GM18526 (cell line): ENCODE data around the gene GRM5.

ENCODE experiments used
- POLR2A ChIP-seq: IDR thresholded peaks from 3 replicates; pipeline ENCODE4 v1.6.1; 2011; ENCODE audit not compliant: insufficient read length; ENCODE audit errors: extremely low read depth

The GRM5 gene

GRCh38 chr11:88818978-88819377, 246.8 kb downstream of the GRM5 start:
- no peak for TF ChIP-seq POLR2A

- no peak for TF ChIP-seq POLR2A
Measured at GRCh38 chr11:88815505-88815904, 250.3 kb downstream of the GRM5 start.

GRCh38 chr11:88814076-88814475, 251.7 kb downstream of the GRM5 start:
- TF ChIP-seq POLR2A: no peak

- no peak for TF ChIP-seq POLR2A
Measured at GRCh38 chr11:88813233-88813915, 252.4 kb downstream of the GRM5 start.

- TF ChIP-seq POLR2A: no peak
Measured at GRCh38 chr11:88810420-88811097, 255.2 kb downstream of the GRM5 start.

GRCh38 chr11:88809126-88809525, 256.7 kb downstream of the GRM5 start:
- no peak for TF ChIP-seq POLR2A

- TF ChIP-seq POLR2A: no peak
Measured at GRCh38 chr11:88807349-88807748, 258.4 kb downstream of the GRM5 start.

GRCh38 chr11:88806410-88806809, 259.4 kb downstream of the GRM5 start:
- TF ChIP-seq POLR2A: no peak

- TF ChIP-seq POLR2A: no peak
Measured at GRCh38 chr11:88801484-88802123, 264.2 kb downstream of the GRM5 start.

- no peak for TF ChIP-seq POLR2A
Measured at GRCh38 chr11:88799771-88800500, 265.8 kb downstream of the GRM5 start.

GRCh38 chr11:88790182-88790581, 275.6 kb downstream of the GRM5 start:
- no peak for TF ChIP-seq POLR2A

GRCh38 chr11:88779577-88779976, 286.2 kb downstream of the GRM5 start:
- no peak for TF ChIP-seq POLR2A

- no peak for TF ChIP-seq POLR2A
Measured at GRCh38 chr11:88770475-88771079, 295.2 kb downstream of the GRM5 start.

GRCh38 chr11:88744140-88744539, 321.6 kb downstream of the GRM5 start:
- TF ChIP-seq POLR2A: no peak

- TF ChIP-seq POLR2A: no peak
Measured at GRCh38 chr11:88739524-88739923, 326.3 kb downstream of the GRM5 start.
